OCI-LY7 (cell line): Measurements from ENCODE around the gene RIMS1. TPM values are rescaled to one million over a fixed set of nuclear protein-coding genes. Genes with fewer than 3 reads are reported as not detected.

Experiments
- BruUV-seq: library from RNA; stranded (reverse); fragments of 400-500 nt; replicated peaks from 2 replicates; lab custom pipeline; 2021; lab: Mats Ljungman, UMichigan
- CTCF ChIA-PET: fragments of 300-600 bp; sonication (Branson Sonifier 250); formaldehyde crosslinking; loops from one replicate; lab custom pipeline; 2022; ENCODE audit warnings: antibody characterized with exemption; ENCODE audit not compliant: unreplicated experiment; lab: Charles Lee
- POLR2A ChIA-PET: fragments of 300-600 bp; sonication (Branson Sonifier 250); formaldehyde crosslinking; loops from one replicate; lab custom pipeline; 2022; ENCODE audit warnings: antibody characterized with exemption; lab: Charles Lee
- DNase-seq: peaks from one replicate; pipeline ENCODE4 v3.0.0-alpha.2; 2015; ENCODE audit warnings: low spot score
- H2AFZ ChIP-seq: fragments of 200-600 bp; sonication (generic), shearing (Covaris generic); 2 replicates; pipeline ENCODE4 v1.6.1; 2014; ENCODE audit warnings: mild to moderate bottlenecking, antibody characterized with exemption, low read length, moderate library complexity
- H3K27ac ChIP-seq: fragments of 200-600 bp; sonication (generic); 2 replicates; pipeline ENCODE4 v1.5.1; 2014; ENCODE audit warnings: mixed run types, low read depth, mild to moderate bottlenecking, moderate library complexity, low read length, inconsistent platforms; ENCODE audit not compliant: poor library complexity, severe bottlenecking
- H3K36me3 ChIP-seq: fragments of 200-600 bp; sonication (generic); 2 replicates; pipeline ENCODE4 v1.6.1; 2014; ENCODE audit warnings: mild to moderate bottlenecking, antibody characterized with exemption, low read length, moderate library complexity, mixed read lengths; ENCODE audit not compliant: insufficient read depth
- H3K4me1 ChIP-seq: fragments of 200-600 bp; sonication (generic); 2 replicates; pipeline ENCODE4 v1.5.1; 2014; ENCODE audit warnings: mild to moderate bottlenecking, low read length; ENCODE audit not compliant: insufficient read depth, poor library complexity, severe bottlenecking
- H3K4me2 ChIP-seq: fragments of 200-600 bp; sonication (generic); 2 replicates; pipeline ENCODE4 v1.6.1; 2014; ENCODE audit warnings: mild to moderate bottlenecking, low read length
- H3K4me3 ChIP-seq: fragments of 200-600 bp; sonication (generic); 2 replicates; pipeline ENCODE4 v1.5.1; 2014; ENCODE audit warnings: mild to moderate bottlenecking, low read depth, low read length; ENCODE audit not compliant: poor library complexity, severe bottlenecking
- H3K79me2 ChIP-seq: fragments of 200-600 bp; sonication (generic); 2 replicates; pipeline ENCODE4 v1.6.1; 2016; ENCODE audit warnings: low read depth, mild to moderate bottlenecking, low read length, moderate library complexity, mixed read lengths; ENCODE audit not compliant: insufficient read depth
- H3K9me2 ChIP-seq: fragments of 200-600 bp; sonication (generic); 2 replicates; pipeline ENCODE4 v1.6.1; 2016; ENCODE audit warnings: mild to moderate bottlenecking, low read length, mixed read lengths; ENCODE audit not compliant: insufficient read depth
- H3K9me3 ChIP-seq: fragments of 200-600 bp; sonication (generic); 2 replicates; pipeline ENCODE4 v1.6.1; 2014; ENCODE audit warnings: mild to moderate bottlenecking, mixed run types, low read length, mixed read lengths
- H4K20me1 ChIP-seq: fragments of 200-600 bp; sonication (generic); 2 replicates; pipeline ENCODE4 v1.6.1; 2014; ENCODE audit warnings: mild to moderate bottlenecking, antibody characterized with exemption, low read length, moderate library complexity, mixed read lengths; ENCODE audit not compliant: insufficient read depth
- EZH2phosphoT487 ChIP-seq: fragments of 200-600 bp; sonication (generic); IDR thresholded peaks from 2 replicates; pipeline ENCODE4 v1.6.1; 2018; ENCODE audit warnings: low read depth, borderline replicate concordance, mild to moderate bottlenecking, mixed run types, antibody characterized with exemption, low read length, moderate library complexity, mixed read lengths
- intact Hi-C: fragments of 100-400 bp; cut with micrococcal nuclease; formaldehyde crosslinking; loops from one replicate; pipeline ENCODE4 v1.10.0; 2022; ENCODE audit not compliant: unreplicated experiment
- total RNA-seq, 2 experiments: library from RNA; depleted of rRNA in 1 of 2; stranded (reverse); fragments of >200 nt in 1 of 2; shearing (Covaris generic) in 1 of 2; gene quantifications; 2 replicates each; pipeline ENCODE4 v1.2.3, GENCODE V29; 2014 to 2022
- TF ChIP-seq, protein P1 (sequence below): fragments of 200-600 bp; sonication (generic); conservative IDR thresholded peaks from 2 replicates; pipeline ENCODE4 v1.5.1; 2014; ENCODE audit warnings: mild to moderate bottlenecking, antibody characterized with exemption, low read length, moderate library complexity, mixed read lengths

Gene RIMS1
- total RNA-seq, 2 experiments from 2014 or later = not detected

DNA sequence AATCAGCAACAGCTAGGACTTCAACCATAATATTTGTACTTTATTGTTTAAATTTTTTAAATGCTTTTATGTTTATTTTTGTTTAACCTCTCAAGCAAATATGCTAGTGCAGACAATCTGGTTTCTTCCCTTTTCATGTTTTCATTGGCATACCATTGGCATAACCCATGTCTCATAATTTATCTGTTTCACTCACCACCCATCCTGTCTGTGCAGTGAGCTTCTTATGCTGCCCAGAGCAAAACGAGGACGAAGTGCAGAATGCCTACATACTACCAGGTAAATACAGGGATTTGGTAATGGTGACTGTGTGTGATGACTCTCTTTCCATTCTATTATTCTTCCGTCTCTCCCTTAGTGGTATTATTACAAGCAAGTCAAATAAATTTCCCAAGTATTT is 374.1 kb downstream of the RIMS1 start:
- DNase-seq = no peak
- intact Hi-C loops = no loop called here
- no peaks in the 10 kb centered on the region for H4K20me1 ChIP-seq
- H3K9me2 ChIP-seq = no peaks in the 10 kb centered on the region
- ChIA-PET POLR2A (no interaction called here), CTCF (no interaction called here)
- no peak overlapping the region for H3K4me3 ChIP-seq
- no peak overlapping the region for H3K27ac ChIP-seq
- no peak overlapping the region for H3K4me2 ChIP-seq
- no peaks in the 10 kb centered on the region for H3K4me1 ChIP-seq
- H3K79me2 ChIP-seq = no peaks in the 10 kb centered on the region
- no peaks in the 10 kb centered on the region for H3K36me3 ChIP-seq
- H3K9me3 ChIP-seq = no peaks in the 10 kb centered on the region
- TF ChIP-seq, protein P1, sequence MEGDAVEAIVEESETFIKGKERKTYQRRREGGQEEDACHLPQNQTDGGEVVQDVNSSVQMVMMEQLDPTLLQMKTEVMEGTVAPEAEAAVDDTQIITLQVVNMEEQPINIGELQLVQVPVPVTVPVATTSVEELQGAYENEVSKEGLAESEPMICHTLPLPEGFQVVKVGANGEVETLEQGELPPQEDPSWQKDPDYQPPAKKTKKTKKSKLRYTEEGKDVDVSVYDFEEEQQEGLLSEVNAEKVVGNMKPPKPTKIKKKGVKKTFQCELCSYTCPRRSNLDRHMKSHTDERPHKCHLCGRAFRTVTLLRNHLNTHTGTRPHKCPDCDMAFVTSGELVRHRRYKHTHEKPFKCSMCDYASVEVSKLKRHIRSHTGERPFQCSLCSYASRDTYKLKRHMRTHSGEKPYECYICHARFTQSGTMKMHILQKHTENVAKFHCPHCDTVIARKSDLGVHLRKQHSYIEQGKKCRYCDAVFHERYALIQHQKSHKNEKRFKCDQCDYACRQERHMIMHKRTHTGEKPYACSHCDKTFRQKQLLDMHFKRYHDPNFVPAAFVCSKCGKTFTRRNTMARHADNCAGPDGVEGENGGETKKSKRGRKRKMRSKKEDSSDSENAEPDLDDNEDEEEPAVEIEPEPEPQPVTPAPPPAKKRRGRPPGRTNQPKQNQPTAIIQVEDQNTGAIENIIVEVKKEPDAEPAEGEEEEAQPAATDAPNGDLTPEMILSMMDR = no peak
- TF ChIP-seq EZH2phosphoT487 = no peak
- BruUV-seq = no TSS peak
- H2AFZ ChIP-seq = no peak overlapping the region

DNA sequence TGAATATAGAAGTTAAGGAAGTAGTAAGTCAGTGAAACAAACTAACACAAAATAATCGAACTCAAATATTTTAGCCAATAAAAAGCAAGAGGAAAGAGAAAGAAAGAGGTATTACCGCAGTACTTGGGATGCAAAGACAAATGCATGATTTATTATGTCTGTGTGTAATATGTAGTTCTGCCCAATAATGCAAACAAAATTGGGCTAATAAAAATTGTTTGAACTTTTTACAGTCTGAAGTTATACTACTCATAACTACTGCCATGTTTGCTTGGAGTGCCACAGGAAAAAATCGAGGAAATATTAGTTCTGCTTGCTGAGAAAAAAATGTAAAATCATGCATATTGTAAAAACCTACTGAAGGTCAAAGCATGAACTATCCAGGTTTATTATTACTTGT is 375.2 kb downstream of the RIMS1 start:
- Histone ChIP-seq H3K9me3 (no peaks in the 10 kb centered on the region), H3K36me3 (no peaks in the 10 kb centered on the region), H4K20me1 (no peaks in the 10 kb centered on the region), H3K4me1 (no peaks in the 10 kb centered on the region), H3K9me2 (no peaks in the 10 kb centered on the region), H3K4me2 (no peak overlapping the region), H3K79me2 (no peaks in the 10 kb centered on the region), H2AFZ (no peak overlapping the region), H3K27ac (no peak overlapping the region), H3K4me3 (no peak overlapping the region)
- DNase-seq = no peak
- TF ChIP-seq, protein P1 = no peak
- no peak for TF ChIP-seq EZH2phosphoT487
- POLR2A ChIA-PET = interaction anchor here (0.6 kb wide), 1 partner anchor 24 kb away, joined by 3 read pairs; no protein-coding TSS in a partner anchor
- BruUV-seq = no TSS peak
- CTCF ChIA-PET = no interaction called here
- intact Hi-C loops = no loop called here

DNA sequence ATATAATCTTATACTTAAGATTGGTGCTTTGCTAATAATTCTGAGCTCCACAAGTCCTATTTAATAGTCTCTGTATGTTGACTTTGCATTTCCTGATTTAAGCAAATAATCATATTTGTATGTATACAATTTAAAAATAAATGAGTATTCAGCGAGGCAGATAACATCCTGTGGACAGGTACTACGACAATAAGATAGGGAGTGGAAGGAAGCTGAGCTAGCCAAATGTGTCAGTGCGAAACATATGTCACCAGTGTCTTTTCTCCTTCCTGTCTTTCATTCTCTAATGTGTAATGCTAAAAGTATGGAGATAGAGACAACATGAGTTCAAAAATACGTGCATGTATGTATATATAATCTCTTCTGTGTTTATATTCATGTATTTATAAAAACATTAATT is 375.9 kb downstream of the RIMS1 start:
- Histone ChIP-seq H3K9me3 (no peaks in the 10 kb centered on the region), H2AFZ (no peak overlapping the region), H3K4me2 (no peak overlapping the region), H3K4me3 (no peak overlapping the region), H3K4me1 (no peaks in the 10 kb centered on the region), H3K9me2 (no peaks in the 10 kb centered on the region), H3K27ac (no peak overlapping the region), H4K20me1 (no peaks in the 10 kb centered on the region), H3K36me3 (no peaks in the 10 kb centered on the region), H3K79me2 (no peaks in the 10 kb centered on the region)
- POLR2A ChIA-PET = interaction anchor here (0.7 kb wide), 1 partner anchor 46 kb away, joined by 3 read pairs; no protein-coding TSS in a partner anchor
- no TSS peak for BruUV-seq
- CTCF ChIA-PET = no interaction called here
- intact Hi-C loops = no loop called here
- no peak for DNase-seq
- TF ChIP-seq, protein P1 = no peak
- no peak for TF ChIP-seq EZH2phosphoT487
